GM12878 (cell line): ENCODE results near the gene TTC5. TPM values are rescaled to one million over a fixed set of nuclear protein-coding genes. Genes with fewer than 3 reads are reported as not detected.

Experiments
- ATAC-seq: fragments of 200-7000 bp; cut with Tn5 transposase; 3 replicates; pipeline ENCODE4 v1.9.1; 2020; ENCODE audit warnings: mild to moderate bottlenecking, moderate library complexity
- BruUV-seq: library from RNA; stranded (reverse); fragments of 400-500 nt; replicated peaks from 2 replicates; lab custom pipeline; 2021; lab: Mats Ljungman, UMichigan
- CTCF ChIA-PET: fragments of 300-600 bp; sonication (Branson Sonifier 250); formaldehyde crosslinking; extraction: SDS; loops from one replicate; lab custom pipeline; 2021; ENCODE audit warnings: inconsistent platforms; lab: Yijun Ruan, JAX
- POLR2A ChIA-PET: fragments of 350-600 bp; formaldehyde crosslinking; extraction: SDS; loops from one replicate; lab custom pipeline; 2021; ENCODE audit warnings: inconsistent platforms; lab: Charles Lee
- RAD21 ChIA-PET: fragments of 300-600 bp; sonication (Branson Sonifier 250); formaldehyde crosslinking; loops from one replicate; lab custom pipeline; 2023; ENCODE audit warnings: antibody characterized with exemption; ENCODE audit not compliant: unreplicated experiment; lab: Charles Lee
- SMC1A ChIA-PET: fragments of 300-600 bp; sonication (Branson Sonifier 250); formaldehyde crosslinking; loops from one replicate; lab custom pipeline; 2023; ENCODE audit not compliant: unreplicated experiment, uncharacterized antibody; lab: Charles Lee
- DNase-seq: peaks from one replicate; pipeline ENCODE4 v3.0.0-alpha.2; 2011; ENCODE audit warnings: low read depth, low spot score
- FAIRE-seq: peaks from 3 replicates; lab custom pipeline; 2011; peaks lifted over from hg19 to GRCh38; lab: Jason Lieb, UNC
- H2AFZ ChIP-seq: 2 replicates; pipeline ENCODE4 v1.6.0; 2011; ENCODE audit warnings: low read depth, low read length, control low read depth; ENCODE audit not compliant: control insufficient read depth
- H3K27ac ChIP-seq: 2 replicates; pipeline ENCODE4 v1.5.1; 2011; ENCODE audit warnings: control low read depth; ENCODE audit not compliant: control insufficient read depth, insufficient read depth
- H3K27me3 ChIP-seq, 2 experiments: replicated peaks in 1 of 2; 2 replicates each; pipeline versions ENCODE4 v1.6.0 to v1.6.1; 2011; ENCODE audit warnings: low read length in 1 of 2; ENCODE audit not compliant: control insufficient read depth in 2 of 2, insufficient read depth in 2 of 2
- H3K36me3 ChIP-seq, 2 experiments: 2 replicates each; pipeline ENCODE4 v1.5.1; 2011; ENCODE audit warnings: low read length in 1 of 2; ENCODE audit not compliant: control insufficient read depth in 2 of 2, insufficient read depth in 2 of 2
- H3K4me1 ChIP-seq: 2 replicates; pipeline ENCODE4 v1.6.1; 2011; ENCODE audit warnings: mild to moderate bottlenecking, low read length, moderate library complexity, mixed read lengths; ENCODE audit not compliant: control insufficient read depth, insufficient read depth
- H3K4me2 ChIP-seq: 2 replicates; pipeline ENCODE4 v1.6.0; 2011; ENCODE audit warnings: control low read depth; ENCODE audit not compliant: control insufficient read depth, insufficient read depth
- H3K4me3 ChIP-seq: fragments of 200-600 bp; sonication (generic); 2 replicates; pipeline ENCODE4 v1.5.1; 2016
- H3K79me2 ChIP-seq: 2 replicates; pipeline ENCODE4 v1.6.0; 2011; ENCODE audit warnings: low read length; ENCODE audit not compliant: control insufficient read depth, insufficient read depth
- H3K9ac ChIP-seq: 2 replicates; pipeline ENCODE4 v1.8.0; 2011; ENCODE audit warnings: low read length, control low read depth, mixed read lengths; ENCODE audit not compliant: control insufficient read depth, insufficient read depth
- H3K9me3 ChIP-seq: replicated peaks from 3 replicates; pipeline ENCODE4 v1.5.1; 2011; ENCODE audit warnings: mild to moderate bottlenecking, low read length; ENCODE audit not compliant: control insufficient read depth, insufficient read depth
- H4K20me1 ChIP-seq: 2 replicates; pipeline ENCODE4 v1.6.0; 2011; ENCODE audit not compliant: control insufficient read depth, insufficient read depth
- BACH1 ChIP-seq: fragments of 450-650 bp; IDR thresholded peaks from 2 replicates; pipeline ENCODE4 v1.6.1; 2017; ENCODE audit warnings: mild to moderate bottlenecking, borderline replicate concordance
- CEBPZ ChIP-seq: fragments of 150-350 bp; IDR thresholded peaks from 2 replicates; pipeline ENCODE4 v1.6.1; 2016; ENCODE audit warnings: low read depth, low read length
- CHD2 ChIP-seq: IDR thresholded peaks from 2 replicates; pipeline ENCODE4 v1.6.1; 2011; ENCODE audit warnings: low read depth, low read length, improper control_type of control experiment, borderline replicate concordance
- CHD4 ChIP-seq: fragments of 200-600 bp; sonication (generic); IDR thresholded peaks from 2 replicates; pipeline ENCODE4 v1.6.1; 2016; ENCODE audit warnings: mild to moderate bottlenecking
- EED ChIP-seq: sonication (generic); IDR thresholded peaks from 2 replicates; pipeline ENCODE4 v1.6.1; 2016; ENCODE audit warnings: antibody characterized with exemption, low read depth
- HDAC2 ChIP-seq: fragments of 200-600 bp; sonication (generic); IDR thresholded peaks from 2 replicates; pipeline ENCODE4 v1.6.1; 2017
- HSF1 ChIP-seq: fragments of 150-350 bp; IDR thresholded peaks from 2 replicates; pipeline ENCODE4 v1.6.1; 2014; ENCODE audit warnings: mild to moderate bottlenecking, low read depth, low read length
- MXI1 ChIP-seq: fragments of 150-350 bp; IDR thresholded peaks from 2 replicates; pipeline ENCODE4 v1.6.1; 2011; ENCODE audit warnings: low read depth, mild to moderate bottlenecking, inconsistent platforms, low read length, improper control_type of control experiment
- POLR2A ChIP-seq: IDR thresholded peaks from 2 replicates; pipeline ENCODE4 v1.6.1; 2011; ENCODE audit warnings: low read depth, mild to moderate bottlenecking, low read length
- POLR2AphosphoS5 ChIP-seq: IDR thresholded peaks from 2 replicates; pipeline ENCODE4 v1.6.1; 2011; ENCODE audit warnings: mild to moderate bottlenecking, low read length, inconsistent platforms
- RAD21 ChIP-seq: IDR thresholded peaks from 2 replicates; pipeline ENCODE4 v1.6.1; 2011; ENCODE audit warnings: mild to moderate bottlenecking, low read depth, low read length, moderate library complexity; ENCODE audit not compliant: insufficient read depth
- RELB ChIP-seq: fragments of 450-650 bp; IDR thresholded peaks from 2 replicates; pipeline ENCODE4 v1.6.1; 2017; ENCODE audit warnings: low read depth, mild to moderate bottlenecking, moderate library complexity
- RUNX3 ChIP-seq: IDR thresholded peaks from 2 replicates; pipeline ENCODE4 v1.6.1; 2012; ENCODE audit warnings: low read length, inconsistent platforms
- SKIL ChIP-seq: fragments of 450-650 bp; IDR thresholded peaks from 2 replicates; pipeline ENCODE4 v1.6.1; 2017; ENCODE audit warnings: mild to moderate bottlenecking, low read depth, inconsistent platforms; ENCODE audit not compliant: poor library complexity, severe bottlenecking
- SMARCA5 ChIP-seq: fragments of 450-650 bp; IDR thresholded peaks from 2 replicates; pipeline ENCODE4 v1.6.1; 2017; ENCODE audit warnings: mild to moderate bottlenecking
- SMC3 ChIP-seq: IDR thresholded peaks from 2 replicates; pipeline ENCODE4 v1.6.1; 2011; ENCODE audit warnings: low read length, improper control_type of control experiment, borderline replicate concordance
- TCF12 ChIP-seq: IDR thresholded peaks from 2 replicates; pipeline ENCODE4 v1.6.1; 2011; ENCODE audit warnings: low read depth, mild to moderate bottlenecking, low read length
- WGBS: methylation state at CpG from one replicate; pipeline ENCODE4 v1.1.6; 2016; ENCODE audit warnings: low lambda C conversion rate; ENCODE audit not compliant: insufficient replicate concordance, insufficient coverage; ENCODE audit errors: missing lambda C conversion rate; 5-methylcytosine and 5-hydroxymethylcytosine counted together
- in situ Hi-C: fragments of 300-500 bp; cut with MboI; formaldehyde crosslinking; loops from 9 replicates; pipeline ENCODE4 v1.14.3; 2018; ENCODE audit warnings: mixed read lengths
- intact Hi-C: fragments of 100-400 bp; cut with micrococcal nuclease; formaldehyde crosslinking; loops from one replicate; pipeline ENCODE4 v1.14.2; 2022; ENCODE audit not compliant: unreplicated experiment
- polyA plus RNA-seq, 11 experiments: library from polyadenylated mRNA; depleted of rRNA in 4 of 11; unstranded in 6 of 11; stranded (reverse) in 5 of 11; fragments of >200 nt; fragmentation: Nextera tagmentation in 4 of 11; fragmentation: Illumina TruSeq in 1 of 11; extraction: Ambion mirVana in 4 of 11; extraction: Trizol in 1 of 11; gene quantifications; 1 replicate in 1 of 11; 2 replicates in 10 of 11; pipeline versions ENCODE4 v1.2.1 to v1.2.3, GENCODE V29; 2011 to 2016; ENCODE audit warnings: inconsistent platforms in 2 of 11, missing spikeins in 2 of 11, low read depth in 1 of 11
- total RNA-seq, 4 experiments: library from RNA; depleted of rRNA in 3 of 4; stranded (reverse); fragments of >200 nt in 3 of 4; fragmentation: Illumina TruSeq in 1 of 4; extraction: Trizol in 1 of 4; gene quantifications; 2 replicates each; pipeline versions ENCODE4 v1.2.1 to v1.2.3, GENCODE V29; 2013 to 2021

TTC5 gene
- total and polyA plus RNA-seq, 10 of the 15 experiments (the other 5 are each of a cell fraction or from before 2014, with no cell fraction given), result 6.9 to 21.6 (median 13.5) TPM

GRCh38 chr14:20343862-20344220 is 38.1 kb upstream of the TTC5 start:
- Histone ChIP-seq H3K36me3 (peaks cover under 1 to 10% of the 10 kb centered on the region in 2 experiments; a peak in 2 of 4 replicates), H3K9me3 (no peaks in the 10 kb centered on the region), H3K4me2 (peak overlapping the region; percentile 86), H3K4me3 (peak overlapping the region; percentile 81), H2AFZ (peak overlapping the region; percentile 86), H3K4me1 (no peaks in the 10 kb centered on the region), H4K20me1 (no peaks in the 10 kb centered on the region), H3K79me2 (peaks cover 10% of the 10 kb centered on the region), H3K9ac (peak overlapping the region; percentile 94), H3K27ac (peak overlapping the region; percentile 89), H3K27me3 (no peaks in the 10 kb centered on the region)
- in situ Hi-C loops, result no loop called here
- no peak for DNase-seq
- 0% methylated on average over 3 of the region's 3 CpGs for WGBS
- BruUV-seq, result TSS peak; percentile 77
- ChIA-PET CTCF (interaction anchor here (0.8 to 5.1 kb wide), 13 partner anchors 8 to 340 kb away, joined by 3 to 62 read pairs (median 5); partner anchors contain the start of genes CCNB1IP1 and TEP1), RAD21 (interaction anchor here (0.6 to 4.1 kb wide), 19 partner anchors 9 to 342 kb away, joined by 3 to 55 read pairs (median 6); partner anchors contain the start of genes APEX1, CCNB1IP1, OSGEP and PIP4P1), POLR2A (interaction anchor here (0.7 to 4.7 kb wide), 9 partner anchors 11 to 338 kb away, joined by 3 to 96 read pairs (median 14); partner anchors contain the start of genes APEX1, CCNB1IP1, OSGEP and PIP4P1), SMC1A (interaction anchor here (1.1 to 6.3 kb wide), 11 partner anchors 11 to 337 kb away, joined by 3 to 65 read pairs (median 9); partner anchors contain the start of genes APEX1, CCNB1IP1 and PIP4P1)
- intact Hi-C loops, result loop anchor here (1.0 to 5.0 kb wide), 7 partner anchors 68 to 758 kb away; partner anchors contain the start of genes APEX1, PIP4P1, TEP1 and TMEM253
- no peak for ATAC-seq
- peak; percentile 7 for FAIRE-seq
- no peak for TF ChIP-seq HDAC2
- TF ChIP-seq EED, result no peak
- no peak for TF ChIP-seq TCF12
- TF ChIP-seq BACH1, result 0 out of 2 replicates have a peak, but pooled peaks have one; percentile 13
- no peak for TF ChIP-seq RUNX3
- 0 out of 2 replicates have a peak, but pooled peaks have one; percentile 16 for TF ChIP-seq SMARCA5
- no peak for TF ChIP-seq POLR2AphosphoS5
- no peak for TF ChIP-seq SMC3
- TF ChIP-seq RELB, result no peak
- TF ChIP-seq HSF1, result no peak
- no peak for TF ChIP-seq CHD4
- TF ChIP-seq CEBPZ, result no peak
- TF ChIP-seq CHD2, result no peak
- no peak for TF ChIP-seq POLR2A
- no peak for TF ChIP-seq RAD21
- no peak; the same call in 1 of the 2 replicates for TF ChIP-seq MXI1
- TF ChIP-seq SKIL, result no peak
